Measurements from ENCODE around the gene CUTA. TPM values are rescaled to one million over a fixed set of nuclear protein-coding genes. Genes with fewer than 3 reads are reported as not detected.

Gene CUTA
- total RNA-seq, 1 donor from 2014 or later, result 153 TPM

GRCh38 chr6:33456156-33456555 is 38.2 kb upstream of the CUTA start:
- DNase-seq (no peak), ATAC-seq (no peak)
- no peaks in the 10 kb centered on the region for H3K9me3 ChIP-seq
- H3K4me1 ChIP-seq, result peaks cover 19% of the 10 kb centered on the region
- H3K36me3 ChIP-seq, result peaks cover 21% of the 10 kb centered on the region
- no peak overlapping the region for H3K4me3 ChIP-seq
- intact Hi-C loops (cut with DNase I), result no loop called here
- H3K27ac ChIP-seq, result no peak overlapping the region
- H3K27me3 ChIP-seq (ENCODE audit: low read depth), result no peaks in the 10 kb centered on the region
- TF ChIP-seq CTCF (IDR thresholded peaks at IDR 0.05), result no peak

DNA sequence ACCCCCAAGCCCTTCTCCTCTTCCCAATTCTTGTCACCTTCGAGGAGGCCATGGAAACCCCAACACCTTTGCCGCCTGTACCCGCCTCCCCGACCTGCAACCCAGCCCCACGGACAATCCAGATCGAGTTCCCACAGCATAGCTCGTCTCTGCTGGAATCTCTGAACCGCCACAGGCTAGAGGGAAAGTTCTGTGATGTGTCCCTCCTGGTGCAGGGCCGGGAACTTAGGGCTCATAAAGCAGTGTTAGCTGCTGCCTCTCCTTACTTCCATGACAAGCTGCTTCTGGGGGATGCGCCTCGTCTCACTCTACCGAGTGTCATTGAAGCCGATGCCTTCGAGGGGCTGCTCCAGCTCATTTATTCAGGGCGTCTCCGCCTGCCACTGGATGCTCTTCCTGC is 37.1 kb upstream of the CUTA start:
- no peak for DNase-seq

DNA sequence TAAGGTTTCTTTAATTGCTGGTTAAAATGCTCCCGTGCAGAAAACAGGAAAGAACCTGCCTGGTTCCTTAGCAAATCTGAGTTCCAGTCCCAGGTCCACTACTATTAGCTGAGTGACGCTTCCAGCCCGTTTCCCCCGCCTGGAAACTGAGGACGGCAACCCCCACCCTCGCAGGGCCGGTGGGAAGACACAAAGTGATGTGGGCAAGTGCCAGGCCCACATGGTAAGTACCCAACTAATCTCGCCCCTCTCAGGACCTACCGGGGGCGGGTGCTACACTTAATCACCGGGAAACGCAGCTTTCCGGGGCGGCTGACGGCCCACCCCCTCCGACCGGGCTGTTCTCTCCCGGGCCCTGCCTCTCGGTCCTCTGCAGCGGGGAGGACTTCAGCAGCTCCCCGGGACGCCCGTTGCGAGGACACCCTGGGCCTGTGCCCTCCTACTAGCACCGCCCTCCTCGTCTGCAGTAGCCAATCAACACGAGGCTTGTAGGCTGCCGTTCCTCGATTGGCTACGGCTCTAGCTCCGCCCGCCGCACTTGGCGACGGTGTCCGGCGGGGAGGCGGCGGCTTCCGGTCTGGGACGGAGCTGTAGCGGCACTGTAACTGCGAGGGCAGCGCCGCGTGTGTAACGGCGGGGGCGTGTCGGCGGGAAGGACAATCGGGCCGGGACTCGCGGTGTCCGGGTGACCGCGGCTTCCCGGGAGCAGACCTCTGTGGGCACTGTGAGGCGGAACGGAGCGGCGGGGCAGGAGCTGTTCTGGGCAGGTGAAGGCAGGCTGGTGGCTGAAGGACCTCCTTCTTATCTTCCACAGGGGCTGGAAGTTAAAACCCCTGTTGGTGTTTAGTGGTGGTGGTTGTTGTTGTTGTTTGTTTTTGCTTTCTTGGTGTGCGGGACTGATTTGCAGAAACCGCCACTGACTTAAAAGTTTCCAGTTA is 36.4 kb upstream of the CUTA start, which contains the start of gene ZBTB9:
Gene ZBTB9, plus strand, starts transcription at position 568 of the 938 bp plus-strand sequence. CDS start 525 bp downstream, outside the sequence.
- peak within 1 kb of the TSS; percentile 83 for H3K27ac ChIP-seq
- H3K27me3 ChIP-seq (ENCODE audit: low read depth), result no peaks in the 10 kb centered on the region
- peak; percentile 97 for DNase-seq
- H3K9me3 ChIP-seq, result no peaks in the 10 kb centered on the region
- H3K4me3 ChIP-seq, result peak within 1 kb of the TSS; percentile 92
- intact Hi-C loops (cut with DNase I), result no loop called here
- peak; percentile 99 for ATAC-seq
- H3K36me3 ChIP-seq, result peaks cover 21% of the 10 kb centered on the region
- H3K4me1 ChIP-seq, result peaks cover 28% of the 10 kb centered on the region
- no peak for TF ChIP-seq CTCF (IDR thresholded peaks at IDR 0.05)

More for the DNA sequence above, 37.1 kb upstream of the CUTA start:
- H3K4me3 ChIP-seq, result peak overlapping the region; percentile 92
- H3K36me3 ChIP-seq, result peaks cover 21% of the 10 kb centered on the region
- H3K27me3 ChIP-seq (ENCODE audit: low read depth), result no peaks in the 10 kb centered on the region
- intact Hi-C loops (cut with DNase I), result no loop called here
- no peak for ATAC-seq
- H3K9me3 ChIP-seq, result no peaks in the 10 kb centered on the region
- no peak for TF ChIP-seq CTCF (IDR thresholded peaks at IDR 0.05)
- H3K4me1 ChIP-seq, result peaks cover 21% of the 10 kb centered on the region
- H3K27ac ChIP-seq, result peak overlapping the region; percentile 83

DNA sequence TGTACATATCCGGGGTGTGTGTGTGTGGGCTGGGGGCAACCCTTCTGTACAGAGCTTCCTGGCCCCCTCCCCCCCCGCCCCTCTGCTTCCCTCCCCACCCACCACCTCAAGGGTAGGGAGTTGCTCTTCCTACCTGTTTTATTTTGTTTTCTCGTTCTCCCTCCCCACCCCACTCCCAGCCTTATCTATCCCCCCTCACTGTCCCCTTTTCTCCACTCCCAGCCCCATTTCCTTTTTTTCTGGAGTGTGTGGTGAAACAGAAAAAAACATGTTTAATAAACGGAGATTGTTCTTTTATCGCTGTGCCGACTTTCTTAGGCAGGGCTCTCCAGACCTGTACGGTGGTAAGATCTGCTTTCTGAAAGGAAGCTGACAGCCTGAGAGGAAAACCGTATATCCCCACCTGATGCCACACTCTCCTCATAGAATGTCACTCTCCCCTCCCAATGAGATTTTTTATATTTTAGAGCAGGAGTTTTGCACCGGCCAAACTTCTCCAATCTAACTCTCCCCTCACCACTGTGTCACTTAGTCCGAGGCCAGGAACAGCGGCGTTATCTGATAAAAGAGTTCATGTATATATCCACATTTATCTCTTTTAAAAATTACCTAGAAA is 35.6 kb upstream of the CUTA start:
- H3K9me3 ChIP-seq, result no peaks in the 10 kb centered on the region
- no peak for TF ChIP-seq CTCF (IDR thresholded peaks at IDR 0.05)
- intact Hi-C loops (cut with DNase I), result no loop called here
- H3K27me3 ChIP-seq (ENCODE audit: low read depth), result no peaks in the 10 kb centered on the region
- DNase-seq (no peak), ATAC-seq (no peak)
- H3K36me3 ChIP-seq, result peaks cover 21% of the 10 kb centered on the region
- H3K4me1 ChIP-seq, result peaks cover 28% of the 10 kb centered on the region
- peak overlapping the region; percentile 92 for H3K4me3 ChIP-seq
- H3K27ac ChIP-seq, result peak overlapping the region; percentile 83

- Histone ChIP-seq H3K36me3 (peaks cover 28% of the 10 kb centered on the region), H3K4me3 (no peak overlapping the region), H3K4me1 (peaks cover 28% of the 10 kb centered on the region), H3K27ac (no peak overlapping the region), H3K27me3 (ENCODE audit: low read depth) (no peaks in the 10 kb centered on the region), H3K9me3 (no peaks in the 10 kb centered on the region)
- ATAC-seq, result no peak
- intact Hi-C loops (cut with DNase I), result no loop called here
- no peak for TF ChIP-seq CTCF (IDR thresholded peaks at IDR 0.05)
- DNase-seq, result no peak
Measured at GRCh38 chr6:33452496-33452895, 34.6 kb upstream of the CUTA start.

Measured in lower lobe of right lung (tissue), 2 donors.